Stimulated activated CD8-positive, alpha-beta memory T cell treated with anti-CD3 and anti-CD28 coated beads, Interleukin-7, amount 100 ng/mL, for 24 hours (primary cell): ENCODE data around the gene C4A.
"Not testable (repeated sequence)": the region's sequence is repeated elsewhere in the genome, so short reads cannot be mapped to it uniquely, and the experiment has no call there.

ENCODE experiments used
- DNase-seq: peaks from one replicate; pipeline ENCODE4 v3.0.0-alpha.2; 2020; ENCODE audit warnings: low read depth

Gene C4A

DNA sequence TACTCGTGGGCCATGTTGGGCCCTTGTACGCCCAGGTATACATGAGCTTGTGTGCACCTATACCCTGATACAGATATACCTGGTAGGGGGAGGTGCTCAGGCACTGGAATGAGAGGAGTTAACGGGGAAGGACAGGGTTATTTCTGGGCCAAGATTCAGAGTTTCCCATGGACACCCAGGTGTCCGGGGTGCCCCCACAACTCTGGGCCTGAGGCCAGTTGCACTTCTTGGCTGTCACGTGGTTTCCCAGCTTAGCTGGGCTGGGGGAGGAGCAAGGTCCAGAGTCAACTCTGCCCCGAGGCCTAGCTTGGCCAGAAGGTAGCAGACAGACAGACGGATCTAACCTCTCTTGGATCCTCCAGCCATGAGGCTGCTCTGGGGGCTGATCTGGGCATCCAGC is at the start of gene C4A:
TSS of gene C4A (plus strand) at position 314 of the 400 bp plus-strand sequence. CDS start at position 365, 51 bp downstream.
- not testable (repeated sequence) for DNase-seq

DNA sequence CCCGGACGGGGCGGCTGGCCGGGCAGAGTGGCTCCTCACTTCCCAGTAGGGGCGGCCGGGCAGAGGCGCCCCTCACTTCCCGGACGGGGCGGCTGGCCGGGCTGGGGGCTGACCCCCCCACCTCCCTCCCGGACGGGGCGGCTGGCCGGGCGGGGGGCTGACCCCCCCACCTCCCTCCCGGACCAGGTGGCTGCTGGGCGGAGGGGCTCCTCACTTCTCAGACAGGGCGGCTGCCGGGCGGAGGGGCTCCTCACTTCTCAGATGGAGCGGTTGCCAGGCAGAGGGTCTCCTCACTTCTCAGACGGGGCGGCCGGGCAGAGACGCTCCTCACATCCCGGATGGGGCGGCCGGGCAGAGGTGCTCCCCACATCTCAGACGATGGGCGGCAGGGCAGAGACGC is 49.7 kb upstream of the C4A start:
- DNase-seq, result not testable (repeated sequence)

DNA sequence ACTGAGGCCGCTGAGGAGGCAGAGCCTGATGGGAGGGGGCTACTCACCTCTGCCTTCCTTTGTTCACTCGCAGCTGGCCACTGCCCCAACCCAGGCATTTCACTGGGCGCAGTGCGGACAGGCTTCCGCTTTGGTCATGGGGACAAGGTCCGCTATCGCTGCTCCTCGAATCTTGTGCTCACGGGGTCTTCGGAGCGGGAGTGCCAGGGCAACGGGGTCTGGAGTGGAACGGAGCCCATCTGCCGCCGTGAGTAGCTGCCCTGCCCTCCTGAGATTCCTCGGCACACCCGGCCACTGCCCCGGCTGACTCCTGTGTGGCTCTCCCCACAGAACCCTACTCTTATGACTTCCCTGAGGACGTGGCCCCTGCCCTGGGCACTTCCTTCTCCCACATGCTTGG is 48.3 kb upstream of the C4A start:
- DNase-seq, result no peak

DNA sequence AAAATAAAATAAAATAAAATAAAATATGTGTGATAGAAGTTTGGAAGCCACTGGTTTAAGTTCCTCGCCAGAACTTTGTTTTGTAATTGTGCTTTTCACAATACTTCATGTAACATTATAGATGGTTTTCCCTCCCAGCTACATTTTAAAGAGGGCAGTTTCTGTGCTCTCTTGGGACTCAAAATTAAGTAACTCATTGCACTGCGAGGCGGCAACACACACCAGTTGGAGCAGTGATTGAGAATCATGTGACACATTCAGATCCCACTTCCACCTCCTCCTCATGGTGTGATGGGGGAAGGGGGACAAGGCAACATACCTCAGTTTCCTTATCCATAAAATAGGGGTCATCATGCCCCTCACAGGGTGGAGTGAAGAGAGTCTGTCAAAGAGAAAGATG is 46.8 kb upstream of the C4A start:
- DNase-seq, result no peak

DNA sequence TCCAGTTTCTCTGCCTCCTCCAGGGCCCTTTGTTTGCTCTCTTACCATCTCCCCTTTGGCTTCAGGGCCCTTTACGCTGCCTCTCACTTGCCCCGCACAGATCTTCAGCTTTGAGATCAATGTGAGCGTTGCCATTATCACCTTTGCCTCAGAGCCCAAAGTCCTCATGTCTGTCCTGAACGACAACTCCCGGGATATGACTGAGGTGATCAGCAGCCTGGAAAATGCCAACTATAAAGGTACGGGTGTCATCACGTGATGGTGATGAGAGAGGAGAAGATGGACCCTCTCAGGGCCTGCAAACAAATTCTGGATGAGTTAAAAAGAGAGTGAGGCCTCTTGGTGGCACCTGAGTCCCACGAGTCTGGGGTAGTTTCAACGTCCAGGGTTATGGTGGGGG is 46.0 kb upstream of the C4A start:
- DNase-seq, result no peak

DNA sequence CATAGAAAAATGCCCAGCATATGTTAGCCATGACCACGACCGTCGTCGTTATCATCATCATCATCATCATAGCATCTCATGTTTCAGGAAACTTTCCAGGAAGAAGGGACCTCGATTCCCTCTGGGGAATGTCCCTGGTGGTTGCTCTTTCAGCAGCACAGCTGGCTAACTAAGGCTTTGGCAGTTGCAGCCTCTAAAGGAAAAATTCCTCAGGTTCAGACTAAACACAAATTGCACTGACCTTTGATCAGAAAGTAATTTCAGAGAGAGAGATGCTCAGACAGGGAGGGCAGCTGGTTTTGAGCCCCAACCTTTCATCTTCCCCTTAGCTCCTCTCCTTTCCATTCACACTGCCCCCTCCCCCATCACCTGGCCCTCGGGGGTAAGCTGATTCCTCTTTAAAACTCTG is 41.6 kb upstream of the C4A start:
- no peak for DNase-seq

DNA sequence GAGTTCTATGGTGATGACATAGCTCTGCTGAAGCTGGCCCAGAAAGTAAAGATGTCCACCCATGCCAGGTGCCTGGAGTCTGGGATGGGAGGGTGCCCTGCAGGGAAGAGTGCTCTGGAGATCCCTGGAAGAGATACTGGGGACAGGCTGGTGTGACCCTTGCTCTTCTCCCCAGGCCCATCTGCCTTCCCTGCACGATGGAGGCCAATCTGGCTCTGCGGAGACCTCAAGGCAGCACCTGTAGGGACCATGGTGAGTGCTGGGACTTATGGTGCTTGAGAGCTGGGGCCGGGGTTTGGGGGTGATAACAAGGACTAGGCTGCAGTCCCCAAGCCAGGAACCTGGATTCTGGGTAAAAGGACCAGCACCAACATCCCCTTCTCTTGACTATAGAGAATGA is 38.1 kb upstream of the C4A start:
- no peak for DNase-seq

DNA sequence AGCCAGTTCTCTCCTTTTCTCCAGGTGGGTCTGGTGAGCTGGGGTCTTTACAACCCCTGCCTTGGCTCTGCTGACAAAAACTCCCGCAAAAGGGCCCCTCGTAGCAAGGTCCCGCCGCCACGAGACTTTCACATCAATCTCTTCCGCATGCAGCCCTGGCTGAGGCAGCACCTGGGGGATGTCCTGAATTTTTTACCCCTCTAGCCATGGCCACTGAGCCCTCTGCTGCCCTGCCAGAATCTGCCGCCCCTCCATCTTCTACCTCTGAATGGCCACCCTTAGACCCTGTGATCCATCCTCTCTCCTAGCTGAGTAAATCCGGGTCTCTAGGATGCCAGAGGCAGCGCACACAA is 36.7 kb upstream of the C4A start:
- DNase-seq, result no peak

DNA sequence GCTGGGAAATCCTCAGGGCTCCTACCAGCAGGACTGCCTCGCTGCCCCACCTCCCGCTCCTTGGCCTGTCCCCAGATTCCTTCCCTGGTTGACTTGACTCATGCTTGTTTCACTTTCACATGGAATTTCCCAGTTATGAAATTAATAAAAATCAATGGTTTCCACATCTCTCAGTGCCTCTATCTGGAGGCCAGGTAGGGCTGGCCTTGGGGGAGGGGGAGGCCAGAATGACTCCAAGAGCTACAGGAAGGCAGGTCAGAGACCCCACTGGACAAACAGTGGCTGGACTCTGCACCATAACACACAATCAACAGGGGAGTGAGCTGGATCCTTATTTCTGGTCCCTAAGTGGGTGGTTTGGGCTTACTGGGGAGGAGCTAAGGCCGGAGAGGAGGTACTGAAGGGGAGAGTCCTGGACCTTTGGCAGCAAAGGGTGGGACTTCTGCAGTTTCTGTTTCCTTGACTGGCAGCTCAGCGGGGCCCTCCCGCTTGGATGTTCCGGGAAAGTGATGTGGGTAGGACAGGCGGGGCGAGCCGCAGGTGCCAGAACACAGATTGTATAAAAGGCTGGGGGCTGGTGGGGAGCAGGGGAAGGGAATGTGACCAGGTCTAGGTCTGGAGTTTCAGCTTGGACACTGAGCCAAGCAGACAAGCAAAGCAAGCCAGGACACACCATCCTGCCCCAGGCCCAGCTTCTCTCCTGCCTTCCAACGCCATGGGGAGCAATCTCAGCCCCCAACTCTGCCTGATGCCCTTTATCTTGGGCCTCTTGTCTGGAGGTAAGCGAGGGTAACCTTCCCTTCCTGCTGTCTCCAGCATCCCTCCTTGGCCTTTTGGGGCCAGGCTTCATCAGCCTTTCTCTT is 36.1 kb upstream of the C4A start, which contains the start of gene CFB:
TSS of gene CFB (plus strand) at position 589 of the 863 bp plus-strand sequence. CDS start at position 716, 127 bp downstream.
- DNase-seq, result no peak

DNA sequence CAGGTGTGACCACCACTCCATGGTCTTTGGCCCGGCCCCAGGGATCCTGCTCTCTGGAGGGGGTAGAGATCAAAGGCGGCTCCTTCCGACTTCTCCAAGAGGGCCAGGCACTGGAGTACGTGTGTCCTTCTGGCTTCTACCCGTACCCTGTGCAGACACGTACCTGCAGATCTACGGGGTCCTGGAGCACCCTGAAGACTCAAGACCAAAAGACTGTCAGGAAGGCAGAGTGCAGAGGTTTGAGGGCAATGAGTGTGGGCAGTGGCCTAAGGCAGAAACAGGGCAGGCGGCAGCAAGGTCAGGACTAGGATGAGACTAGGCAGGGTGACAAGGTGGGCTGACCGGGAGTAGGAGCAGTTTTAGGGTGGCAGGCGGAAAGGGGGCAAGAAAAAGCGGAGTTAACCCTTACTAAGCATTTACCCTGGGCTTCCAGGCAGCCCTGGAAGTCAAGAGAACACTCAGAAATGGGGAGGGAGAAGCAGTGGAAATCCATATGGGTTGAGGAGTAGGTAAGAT is 35.4 kb upstream of the C4A start:
- DNase-seq, result no peak

DNA sequence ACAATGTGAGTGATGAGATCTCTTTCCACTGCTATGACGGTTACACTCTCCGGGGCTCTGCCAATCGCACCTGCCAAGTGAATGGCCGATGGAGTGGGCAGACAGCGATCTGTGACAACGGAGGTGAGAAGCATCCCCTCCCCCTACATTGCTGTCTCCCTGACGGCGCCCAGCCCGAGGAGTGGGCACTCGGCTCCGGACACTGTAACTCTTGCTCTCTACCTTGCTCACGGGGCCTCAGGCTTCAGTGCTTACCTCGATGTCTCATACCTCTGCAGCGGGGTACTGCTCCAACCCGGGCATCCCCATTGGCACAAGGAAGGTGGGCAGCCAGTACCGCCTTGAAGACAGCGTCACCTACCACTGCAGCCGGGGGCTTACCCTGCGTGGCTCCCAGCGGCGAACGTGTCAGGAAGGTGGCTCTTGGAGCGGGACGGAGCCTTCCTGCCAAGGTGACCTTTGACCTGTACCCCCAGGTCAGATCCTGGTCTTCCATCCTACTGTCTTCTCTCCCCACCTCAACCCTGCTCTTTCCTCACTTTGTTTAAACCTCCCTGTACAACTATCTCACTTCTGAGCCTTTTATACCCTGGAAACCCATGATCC is 34.7 kb upstream of the C4A start:
- DNase-seq, result no peak

DNA sequence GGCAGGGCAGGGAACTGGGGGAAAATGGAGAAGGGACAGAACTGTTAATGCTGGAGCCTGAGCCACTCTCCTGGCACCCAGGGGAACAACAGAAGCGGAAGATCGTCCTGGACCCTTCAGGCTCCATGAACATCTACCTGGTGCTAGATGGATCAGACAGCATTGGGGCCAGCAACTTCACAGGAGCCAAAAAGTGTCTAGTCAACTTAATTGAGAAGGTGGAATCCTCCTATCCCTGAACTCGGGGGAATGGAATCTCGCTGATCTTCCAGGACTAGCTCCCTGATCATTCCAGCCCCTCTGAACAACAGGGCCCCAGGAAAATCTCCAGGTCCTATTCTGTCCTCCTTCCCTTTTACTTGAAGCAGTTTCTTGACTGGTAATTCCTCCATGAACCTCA is 34.0 kb upstream of the C4A start:
- no peak for DNase-seq

DNA sequence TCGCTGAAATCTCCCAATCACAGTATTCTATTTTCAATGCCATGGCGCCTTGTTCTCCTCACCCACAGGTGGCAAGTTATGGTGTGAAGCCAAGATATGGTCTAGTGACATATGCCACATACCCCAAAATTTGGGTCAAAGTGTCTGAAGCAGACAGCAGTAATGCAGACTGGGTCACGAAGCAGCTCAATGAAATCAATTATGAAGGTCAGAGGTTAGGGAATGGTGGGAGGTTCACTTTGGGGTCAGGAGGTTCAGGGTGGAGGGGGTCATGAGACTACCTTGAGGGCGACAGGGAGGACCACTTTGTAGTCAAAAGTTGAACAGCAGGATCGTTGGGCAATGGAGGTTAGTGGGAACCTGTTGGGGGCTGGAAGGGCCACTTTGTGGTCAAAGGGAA is 33.6 kb upstream of the C4A start:
- no peak for DNase-seq

DNA sequence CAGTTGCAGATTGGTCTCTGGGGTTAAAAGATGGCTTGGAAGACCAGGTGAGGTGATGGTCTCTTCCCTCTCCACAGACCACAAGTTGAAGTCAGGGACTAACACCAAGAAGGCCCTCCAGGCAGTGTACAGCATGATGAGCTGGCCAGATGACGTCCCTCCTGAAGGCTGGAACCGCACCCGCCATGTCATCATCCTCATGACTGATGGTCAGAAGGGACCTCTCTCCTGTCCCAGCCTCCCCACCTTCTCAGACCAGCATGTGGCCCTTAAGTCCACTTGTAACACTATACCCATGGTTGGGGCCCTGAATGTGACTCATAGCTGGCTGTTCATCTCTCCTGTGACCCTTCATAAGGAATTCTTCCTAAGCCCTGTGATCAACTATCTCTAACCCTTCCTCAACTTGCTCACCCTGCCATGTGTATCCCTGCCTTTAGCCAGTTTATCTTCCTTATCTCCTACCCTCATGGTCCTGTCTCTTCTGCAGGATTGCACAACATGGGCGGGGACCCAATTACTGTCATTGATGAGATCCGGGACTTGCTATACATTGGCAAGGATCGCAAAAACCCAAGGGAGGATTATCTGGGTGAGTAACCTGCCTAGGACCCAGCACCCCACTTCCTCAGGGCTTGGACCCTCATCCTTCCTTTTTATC is 33.0 kb upstream of the C4A start:
- DNase-seq, result no peak

DNA sequence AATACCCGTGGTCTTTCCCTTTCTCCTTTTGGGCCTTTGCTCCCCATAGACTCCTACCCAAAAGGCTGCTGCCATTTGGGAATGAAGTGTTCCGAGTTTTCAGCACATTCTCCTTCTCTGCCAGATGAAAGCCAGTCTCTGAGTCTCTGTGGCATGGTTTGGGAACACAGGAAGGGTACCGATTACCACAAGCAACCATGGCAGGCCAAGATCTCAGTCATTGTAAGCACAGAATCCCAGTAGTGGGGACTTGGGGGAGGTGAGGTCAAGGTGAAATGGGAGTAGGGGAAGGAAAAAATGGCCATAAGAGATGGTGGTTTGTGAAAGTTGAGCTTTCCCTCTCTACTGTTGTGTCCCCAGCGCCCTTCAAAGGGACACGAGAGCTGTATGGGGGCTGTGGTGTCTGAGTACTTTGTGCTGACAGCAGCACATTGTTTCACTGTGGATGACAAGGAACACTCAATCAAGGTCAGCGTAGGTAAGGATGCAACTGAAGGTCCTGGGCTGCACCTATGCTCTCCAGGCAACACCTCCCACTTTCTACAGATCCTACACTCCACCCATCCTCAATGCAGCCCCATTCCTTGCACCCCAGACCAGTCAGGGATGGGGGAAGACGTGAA is 31.8 kb upstream of the C4A start:
- DNase-seq, result no peak

DNA sequence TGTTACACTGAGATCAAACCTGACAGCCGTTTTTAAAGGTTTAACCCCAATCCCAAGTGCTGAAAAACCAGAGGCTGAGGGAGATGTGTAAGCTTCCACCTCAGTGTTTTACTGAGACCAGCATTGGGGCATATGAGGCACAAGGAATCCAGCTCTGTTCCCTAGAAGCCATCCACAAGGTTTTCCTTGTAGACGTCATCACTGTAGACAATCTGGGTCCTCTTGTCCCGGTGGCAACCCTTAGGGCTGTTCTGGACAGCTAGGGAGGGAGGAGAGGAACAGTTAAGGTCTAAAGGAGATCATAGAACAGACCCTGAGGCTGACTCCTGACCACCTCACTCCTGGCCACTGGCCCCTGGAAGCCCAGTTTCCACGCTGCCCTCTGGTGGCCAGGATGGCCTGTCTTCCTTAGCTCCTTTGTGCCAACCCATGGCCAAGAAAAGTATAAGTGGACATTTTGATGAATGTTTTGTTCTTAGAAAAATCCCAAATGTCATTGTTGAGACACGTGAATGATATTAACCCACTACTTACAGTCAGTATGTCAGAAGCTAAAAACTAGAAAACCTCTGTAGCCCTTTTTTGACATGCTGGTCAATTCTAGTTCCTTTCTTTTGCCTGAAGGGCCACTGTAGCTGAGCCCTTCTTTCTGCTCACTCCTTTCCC is 29.6 kb upstream of the C4A start:
- DNase-seq, result no peak

DNA sequence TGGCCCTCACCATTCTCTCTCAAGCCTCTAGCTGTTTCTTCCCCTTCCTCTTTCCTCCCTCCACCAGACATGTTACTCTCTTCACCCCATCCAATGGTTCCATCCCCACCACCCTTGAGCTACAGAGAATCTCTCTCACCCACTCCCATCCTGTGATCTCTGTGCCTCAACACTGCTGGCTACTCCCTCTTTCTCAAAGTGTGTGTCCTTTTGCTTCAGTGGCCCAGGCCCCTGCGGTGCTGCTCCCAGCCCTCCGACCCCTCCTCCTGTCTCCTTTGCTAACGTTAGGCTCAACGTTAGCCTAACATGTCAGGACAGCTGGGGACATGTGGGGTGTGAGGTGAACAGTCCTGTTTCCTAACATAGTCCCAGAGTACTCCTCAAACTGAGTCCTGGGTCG is 29.0 kb upstream of the C4A start:
- no peak for DNase-seq

DNA sequence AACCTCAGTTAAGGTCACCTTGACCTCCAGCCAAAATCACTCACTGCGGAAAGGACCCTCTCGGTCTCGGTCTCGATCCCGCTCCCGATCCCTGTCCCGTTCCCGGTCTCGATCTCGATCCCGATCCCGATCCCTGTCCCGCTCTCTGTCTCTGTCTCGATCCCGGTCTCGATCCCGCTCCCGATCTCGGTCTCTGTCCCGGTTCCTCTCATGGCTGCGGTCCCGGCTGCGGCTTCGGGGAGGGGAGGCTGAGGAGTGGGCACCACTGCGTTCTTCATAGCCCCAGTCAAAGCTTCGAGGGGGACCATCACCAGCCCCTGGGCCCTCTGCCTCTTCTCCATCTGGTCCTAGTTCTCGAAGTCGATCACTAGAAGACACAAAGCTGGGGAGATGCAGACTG is 27.3 kb upstream of the C4A start:
- no peak for DNase-seq

DNA sequence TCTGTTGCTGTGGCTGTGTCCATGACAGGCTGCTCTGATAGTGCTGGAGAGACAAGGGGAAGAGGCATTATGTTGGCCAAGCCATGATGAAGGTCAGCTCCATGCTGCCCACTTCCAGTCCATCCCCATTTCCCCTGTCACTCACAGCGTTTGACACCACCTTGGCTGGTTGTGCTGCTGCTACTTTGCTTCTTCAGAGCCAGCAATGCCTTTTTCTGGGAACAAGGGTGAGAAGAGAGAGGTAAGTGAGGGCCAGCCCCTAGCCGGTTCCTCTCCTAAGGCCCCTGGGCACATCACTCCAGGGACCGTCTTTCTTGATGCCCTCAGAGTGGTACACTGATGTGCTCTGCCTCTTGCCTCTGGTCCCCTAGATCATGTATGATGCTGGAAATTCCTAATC is 25.1 kb upstream of the C4A start:
- DNase-seq, result no peak

DNA sequence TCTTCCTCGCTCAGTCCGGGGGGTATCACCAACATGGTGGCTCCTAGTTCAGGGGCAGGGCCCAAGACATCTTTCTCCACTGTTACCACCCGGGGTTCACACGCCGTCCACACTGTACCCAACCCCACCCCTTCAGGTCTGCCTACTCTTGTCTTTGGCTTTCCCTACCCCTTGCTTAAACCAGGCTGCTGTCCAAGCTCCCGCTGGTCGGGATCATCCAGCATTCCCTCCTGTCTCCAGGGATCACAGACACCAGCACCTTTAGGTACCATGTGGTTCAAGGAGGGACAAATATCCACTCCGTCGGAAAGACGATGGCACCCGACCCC is 23.5 kb upstream of the C4A start:
- DNase-seq, result no peak

DNA sequence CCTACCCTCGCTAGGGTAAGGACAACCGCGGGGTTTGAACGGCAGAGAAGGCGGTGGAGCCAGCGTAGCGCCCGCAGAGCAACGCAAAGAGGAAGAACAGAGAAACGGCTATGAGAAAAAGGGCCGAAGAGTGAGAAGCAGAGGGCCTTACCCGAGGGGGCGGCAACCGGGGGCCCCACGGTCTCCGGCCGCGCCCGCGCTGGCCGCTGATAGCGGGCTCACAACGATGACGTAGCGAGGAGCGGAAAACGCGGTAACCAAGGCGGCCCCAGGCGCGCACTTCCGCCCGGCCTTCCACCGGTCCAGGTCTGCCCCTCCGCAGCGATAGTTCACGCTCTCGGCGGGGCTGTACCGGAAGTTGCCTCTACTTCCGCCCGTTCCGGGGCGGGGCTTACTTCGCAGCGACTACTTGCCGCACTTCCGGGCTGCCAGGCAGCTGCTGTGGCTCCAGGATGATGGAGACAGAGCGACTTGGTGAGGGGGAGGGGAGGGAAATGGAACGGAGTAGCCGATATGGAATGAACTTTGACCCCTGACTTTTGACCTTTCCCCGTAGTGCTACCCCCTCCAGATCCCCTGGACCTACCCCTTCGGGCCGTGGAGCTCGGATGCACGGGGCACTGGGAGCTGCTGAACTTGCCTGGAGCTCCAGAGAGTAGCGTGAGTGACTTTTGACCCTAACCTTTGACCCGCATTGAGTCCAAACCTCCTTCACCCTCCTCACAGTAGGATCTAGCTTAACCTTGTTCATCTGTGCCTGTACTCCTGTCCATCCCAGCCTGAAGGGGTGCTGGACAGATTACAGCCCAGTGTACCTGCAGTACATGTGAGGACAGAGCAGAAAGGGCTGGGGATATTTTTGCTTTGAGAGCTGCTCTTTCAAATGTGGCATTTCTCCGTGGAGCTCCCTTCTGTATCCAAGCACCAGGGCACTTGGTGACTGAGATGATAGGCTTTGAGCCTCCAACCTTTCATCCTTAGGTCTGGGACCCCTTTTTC is 22.8 kb upstream of the C4A start, which contains the start of the genes NELFE and SKIC2:
TSS of gene NELFE (minus strand) at position 231 of the 999 bp plus-strand sequence. CDS start 525 bp downstream, outside the sequence.
TSS of gene SKIC2 (plus strand) at position 435 of the 999 bp plus-strand sequence. CDS start at position 453, 18 bp downstream.
- peak; percentile 96 for DNase-seq
